GM21447 (cell line): ENCODE data around the gene FBXL12.
"Not testable (repeated sequence)": the region's sequence is repeated elsewhere in the genome, so short reads cannot be mapped to it uniquely, and the experiment has no call there.

Experiments used
- ATAC-seq: cut with Tn5 transposase; IDR thresholded peaks from one replicate; pipeline ENCODE4 v1.9.1; 2021; ENCODE audit not compliant: unreplicated experiment

The FBXL12 gene, protein sequence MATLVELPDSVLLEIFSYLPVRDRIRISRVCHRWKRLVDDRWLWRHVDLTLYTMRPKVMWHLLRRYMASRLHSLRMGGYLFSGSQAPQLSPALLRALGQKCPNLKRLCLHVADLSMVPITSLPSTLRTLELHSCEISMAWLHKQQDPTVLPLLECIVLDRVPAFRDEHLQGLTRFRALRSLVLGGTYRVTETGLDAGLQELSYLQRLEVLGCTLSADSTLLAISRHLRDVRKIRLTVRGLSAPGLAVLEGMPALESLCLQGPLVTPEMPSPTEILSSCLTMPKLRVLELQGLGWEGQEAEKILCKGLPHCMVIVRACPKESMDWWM

GRCh38 chr19:9818734-9819595 is at the start of gene FBXL12:
FBXL12 (minus strand) TSS chr19:9819079; CDS start chr19:9818813, 266 bp downstream.
- ATAC-seq = peak; percentile 75

- ATAC-seq = no peak
Measured at GRCh38 chr19:9865732-9866501, 47.0 kb upstream of the FBXL12 start.

DNA sequence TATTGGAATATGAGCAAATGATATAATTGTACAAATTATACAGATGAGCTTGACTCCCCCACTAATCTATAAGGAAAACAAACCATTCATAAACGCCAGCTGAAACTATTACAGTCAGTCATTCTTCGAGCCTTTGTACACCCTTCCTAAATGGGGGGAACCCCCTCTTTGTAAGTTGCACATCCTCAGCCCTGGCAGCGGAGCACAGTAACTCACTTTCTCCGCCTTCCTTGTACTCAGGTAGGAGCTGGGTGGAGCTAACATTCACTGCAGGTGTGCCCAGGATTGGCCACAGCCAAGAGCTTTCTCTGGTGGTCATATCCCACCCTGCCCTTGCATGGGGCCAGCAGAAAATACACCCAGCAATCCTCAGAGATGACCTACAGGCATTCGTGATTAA is 44.9 kb upstream of the FBXL12 start:
- no peak for ATAC-seq

DNA sequence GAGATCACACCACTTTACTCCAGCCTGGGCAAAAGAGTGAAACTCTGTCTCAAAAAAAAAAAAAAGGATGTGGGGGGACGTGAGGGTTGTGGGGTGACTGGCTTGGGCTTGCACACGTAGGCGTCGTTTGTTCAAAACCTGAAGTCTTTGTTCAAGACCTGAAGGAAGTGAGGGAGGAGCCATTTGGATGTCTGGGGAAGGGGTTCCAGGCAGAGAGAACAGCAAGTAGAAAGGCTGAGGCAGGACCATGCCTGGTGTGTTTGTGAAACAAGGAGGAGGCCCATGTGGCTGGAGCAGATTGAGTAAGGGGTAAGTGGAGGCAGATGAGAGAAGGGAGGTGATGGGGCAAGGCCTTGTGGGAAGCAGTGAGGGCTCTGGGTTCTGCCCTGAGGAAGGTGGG is 44.1 kb upstream of the FBXL12 start:
- ATAC-seq = no peak

GRCh38 chr19:9861503-9861902 is 42.6 kb upstream of the FBXL12 start:
- ATAC-seq = no peak

- no peak for ATAC-seq
Measured at GRCh38 chr19:9860407-9860806, 41.5 kb upstream of the FBXL12 start.

DNA sequence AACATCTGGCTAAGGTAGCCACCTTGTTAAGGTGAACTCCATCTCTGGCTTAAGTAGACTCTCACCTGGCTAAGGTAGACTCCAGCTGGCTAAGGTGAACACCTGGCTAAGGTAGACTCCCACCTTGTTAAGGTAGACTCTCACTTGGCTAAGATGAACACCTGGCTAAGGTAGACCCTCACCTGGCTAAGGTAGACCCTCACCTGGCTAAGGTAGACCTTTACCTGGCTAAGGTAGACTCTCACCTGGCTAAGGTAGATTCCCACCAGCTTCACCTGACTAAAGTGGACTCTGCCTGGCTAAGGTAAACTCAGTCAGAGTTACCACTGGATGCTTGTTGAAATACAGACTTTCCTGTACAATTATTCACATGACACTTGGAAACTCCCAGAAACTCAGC is 39.9 kb upstream of the FBXL12 start:
- no peak for ATAC-seq

DNA sequence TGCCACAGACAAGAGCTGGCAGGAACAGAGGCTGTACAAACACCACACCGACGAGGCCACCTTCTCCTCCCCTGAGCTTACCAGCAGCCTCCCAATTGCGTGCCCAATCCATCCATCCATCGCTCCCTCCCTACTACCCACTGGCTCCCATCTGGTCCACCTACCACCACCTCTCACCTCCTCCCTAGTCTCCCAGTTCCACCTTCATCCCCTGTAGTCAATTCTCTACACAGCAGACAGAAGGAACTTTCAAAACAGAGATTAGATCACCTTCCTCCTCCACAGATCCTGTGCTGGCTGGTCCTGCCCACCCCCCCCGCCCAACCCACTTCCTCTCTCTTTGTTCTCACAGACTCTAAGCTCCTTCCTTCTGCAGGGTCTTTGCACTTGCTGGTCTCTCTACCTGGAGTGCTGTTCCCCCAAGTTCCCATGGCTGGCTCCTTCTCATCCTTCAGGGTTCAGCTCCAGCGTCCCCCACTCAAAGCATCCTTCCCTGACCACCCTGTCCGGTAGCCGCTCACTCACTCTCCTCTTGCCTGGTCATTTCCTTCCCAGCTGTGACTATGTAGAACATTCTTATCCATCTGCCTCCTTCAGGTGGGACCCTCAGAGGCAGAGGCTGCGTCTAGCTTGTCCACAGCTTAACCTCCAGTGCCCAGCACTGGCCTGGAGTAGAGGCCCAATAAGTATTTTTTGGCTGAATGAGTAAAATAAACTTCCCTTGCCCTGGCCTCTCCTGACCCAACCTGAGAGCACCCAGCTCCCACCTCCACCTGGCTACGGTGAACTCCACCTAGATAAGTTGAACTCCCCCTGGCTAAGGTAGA is 39.3 kb upstream of the FBXL12 start:
- ATAC-seq = no peak

GRCh38 chr19:9857076-9857721 is 38.3 kb upstream of the FBXL12 start:
- ATAC-seq = no peak

DNA sequence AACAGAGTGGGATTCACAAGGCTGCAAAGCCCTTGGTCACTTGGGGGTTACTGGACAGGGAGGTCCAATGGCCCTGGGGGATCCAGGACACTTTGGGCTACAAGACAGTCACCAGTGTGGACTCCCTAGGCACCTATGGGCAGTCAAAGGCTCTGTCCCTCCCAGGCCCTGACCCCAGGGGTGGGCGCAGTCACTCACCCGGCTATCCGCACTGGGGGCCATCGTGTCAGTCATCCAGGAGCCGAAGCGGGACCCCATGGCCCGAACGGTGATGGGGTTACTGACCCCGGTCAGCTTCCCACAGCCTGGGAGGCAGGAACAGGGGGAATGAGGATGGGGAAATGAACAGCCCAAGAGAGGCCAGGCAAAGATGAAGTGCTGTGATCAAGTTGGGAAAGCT is 37.7 kb upstream of the FBXL12 start:
- ATAC-seq = no peak

DNA sequence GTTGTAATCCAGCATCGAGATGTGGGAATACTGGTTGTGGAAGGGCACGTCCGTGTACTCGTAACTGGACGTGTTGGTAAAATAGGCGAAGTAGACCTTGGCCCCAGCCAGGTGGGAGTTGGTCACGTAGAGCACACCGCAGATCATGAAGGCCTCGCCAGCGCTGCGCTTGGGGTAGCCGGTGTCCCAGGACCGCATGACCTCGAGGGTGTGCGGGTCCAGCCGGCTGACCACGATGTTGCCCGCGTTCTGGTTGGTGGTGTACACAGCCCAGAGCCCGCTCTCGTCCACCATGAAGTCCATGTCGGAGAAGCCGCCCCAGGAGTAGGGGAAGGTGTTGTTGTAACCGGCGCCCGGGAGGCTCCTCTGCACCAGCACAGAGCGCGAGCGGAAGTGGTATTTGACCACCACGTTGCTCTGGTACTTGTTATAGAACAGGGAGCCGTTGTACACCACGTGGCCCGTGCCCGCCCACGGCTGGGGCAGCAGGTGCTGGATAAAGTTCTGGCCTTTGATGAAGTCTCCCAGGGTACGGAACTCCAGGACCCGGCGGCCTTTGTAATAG is 35.5 kb upstream of the FBXL12 start:
- ATAC-seq = no peak

DNA sequence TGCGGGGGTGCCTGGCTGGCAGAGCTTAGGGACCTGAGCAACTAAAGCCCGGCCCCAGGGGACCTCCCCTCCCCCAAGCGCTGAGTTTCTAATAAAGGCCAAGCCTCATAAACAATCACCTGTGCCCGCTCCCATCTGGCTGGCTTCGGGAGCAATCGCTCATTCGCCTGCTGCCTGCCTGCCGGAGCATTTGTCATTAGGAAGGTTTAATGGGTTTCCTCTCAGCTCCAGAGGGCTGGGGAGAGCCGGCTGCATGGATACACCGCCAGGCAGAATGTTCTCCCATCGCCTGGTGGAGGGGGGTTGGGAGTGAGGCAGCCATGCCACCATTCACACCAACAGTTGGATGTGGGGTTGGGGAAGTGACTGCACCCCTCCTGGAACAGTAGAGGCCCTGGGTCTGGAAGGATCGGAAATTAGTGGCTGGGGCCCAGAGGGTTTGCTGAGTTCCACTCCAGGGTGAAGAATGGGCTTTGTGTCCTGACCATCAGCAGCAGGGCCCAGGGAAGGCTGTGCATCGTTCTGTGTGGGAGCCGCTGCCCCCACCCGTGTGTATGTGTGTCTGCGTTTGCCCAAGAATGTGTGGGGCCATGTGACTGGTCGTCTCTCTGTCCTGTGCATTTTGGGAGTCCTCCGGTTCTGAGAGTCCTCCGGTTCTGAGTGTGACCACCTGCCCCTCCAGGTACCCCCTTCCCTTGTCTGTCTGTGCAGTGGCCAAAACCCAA is 31.5 kb upstream of the FBXL12 start:
- no peak for ATAC-seq

GRCh38 chr19:9849791-9850190 is 30.9 kb upstream of the FBXL12 start:
- no peak for ATAC-seq

DNA sequence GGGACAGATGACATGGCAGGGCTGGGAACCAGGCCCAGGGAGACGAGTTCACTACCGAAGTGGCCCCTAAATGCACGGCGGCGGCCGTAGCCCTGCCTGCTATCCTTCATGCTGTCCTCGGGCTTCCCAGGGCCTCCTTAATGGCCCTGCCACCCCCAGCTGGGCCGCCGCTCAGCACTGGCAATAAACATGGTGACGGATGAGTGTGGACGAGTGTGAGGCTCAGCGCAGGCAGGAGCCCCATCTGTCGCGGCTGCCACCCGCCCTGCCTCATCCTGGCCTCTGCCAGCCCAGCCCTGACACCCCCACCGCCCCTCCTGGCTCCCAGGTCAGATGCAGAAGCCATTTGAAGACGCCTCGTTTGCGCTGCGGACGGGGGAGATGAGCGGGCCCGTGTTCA is 29.9 kb upstream of the FBXL12 start:
- ATAC-seq = no peak

DNA sequence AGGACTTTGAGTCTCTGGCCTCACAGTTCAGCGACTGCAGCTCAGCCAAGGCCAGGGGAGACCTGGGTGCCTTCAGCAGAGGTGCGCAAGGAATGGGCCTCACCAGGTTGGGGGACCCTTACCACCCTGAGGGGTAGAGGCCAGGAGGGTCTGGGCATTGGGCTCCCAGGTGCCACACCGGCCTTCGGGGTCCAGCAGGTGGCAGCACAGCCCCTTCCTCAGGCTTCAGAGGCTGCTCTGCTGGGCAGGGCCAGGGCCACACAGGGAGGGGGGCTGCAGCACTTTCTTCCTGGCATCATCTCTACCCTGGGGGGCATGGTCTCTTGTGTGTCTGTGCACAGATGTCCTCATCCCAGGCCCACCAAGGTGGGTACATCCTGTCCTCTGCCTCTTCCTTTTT is 29.2 kb upstream of the FBXL12 start:
- ATAC-seq = no peak

DNA sequence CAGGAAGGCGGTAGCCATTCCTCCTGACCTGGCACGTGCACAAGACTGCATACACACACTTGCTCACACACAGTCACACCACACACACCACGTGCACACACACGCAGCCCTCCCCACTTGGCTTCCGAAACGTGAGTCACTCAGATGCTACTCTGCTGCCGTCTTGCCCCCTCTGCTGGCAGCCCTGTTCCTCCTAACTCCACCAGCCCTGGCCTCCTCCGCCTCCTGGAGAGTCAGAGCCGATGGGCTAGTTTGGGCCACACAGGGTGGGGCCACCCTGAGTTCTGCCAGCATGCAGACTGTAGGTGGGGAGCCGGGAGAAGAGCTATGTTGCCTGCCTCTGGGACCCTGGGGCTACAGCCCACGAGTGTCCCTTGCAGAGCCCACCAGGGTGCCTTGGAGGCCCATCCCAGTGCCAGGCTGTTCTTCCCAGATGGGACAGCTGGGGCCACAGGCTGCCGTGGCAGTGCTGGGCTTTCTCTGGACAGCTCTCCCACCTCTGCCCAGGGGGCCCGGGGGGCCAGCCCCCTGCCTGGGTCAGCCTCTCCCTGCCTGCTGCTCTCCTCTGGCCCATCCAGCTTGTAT is 28.3 kb upstream of the FBXL12 start:
- no peak for ATAC-seq

- ATAC-seq = not testable (repeated sequence)
Measured at GRCh38 chr19:9843626-9844273, 24.9 kb upstream of the FBXL12 start.
